Gastroesophageal sphincter (tissue), 4 donors: ENCODE data around the gene FBXO31. TPM values are rescaled to one million over a fixed set of nuclear protein-coding genes. Genes with fewer than 3 reads are reported as not detected.

Source experiments
- ATAC-seq: fragments of 150-250 bp; one replicate; pipeline ENCODE4 v1.9.1; 2016; ENCODE audit warnings: mild to moderate bottlenecking, moderate library complexity
- H3K27ac ChIP-seq, 4 donors: fragments of 200-600 bp; sonication (generic) in 3 of 4; 1 replicate in 3 of 4; 2 replicates in 1 of 4; pipeline ENCODE4 v1.5.1; 2016 to 2019
- H3K27me3 ChIP-seq: fragments of 200-600 bp; sonication (generic); one replicate; pipeline ENCODE4 v1.5.1; 2019
- H3K36me3 ChIP-seq, 2 donors: fragments of 200-600 bp; sonication (generic); one replicate each; pipeline ENCODE4 v1.5.1; 2019; ENCODE audit warnings: control low read depth in 1 of 2
- H3K4me1 ChIP-seq, 3 donors: fragments of 200-600 bp; sonication (generic); 1 replicate in 2 of 3; 2 replicates in 1 of 3; pipeline ENCODE4 v1.5.1; 2016 to 2019; ENCODE audit warnings: control low read depth in 2 of 3
- H3K4me3 ChIP-seq, 2 donors: fragments of 200-600 bp; sonication (generic); one replicate each; pipeline ENCODE4 v1.5.1; 2019; ENCODE audit warnings: mild to moderate bottlenecking in 1 of 2, moderate library complexity in 1 of 2
- H3K9me3 ChIP-seq, 3 donors: fragments of 200-600 bp; sonication (generic); one replicate each; pipeline ENCODE4 v1.5.1; 2017 to 2019; ENCODE audit warnings: control low read depth in 2 of 3
- EP300 ChIP-seq: sonication (generic); formaldehyde crosslinking; IDR thresholded peaks from one replicate; pipeline ENCODE4 v1.6.1; 2017; ENCODE audit warnings: antibody characterized with exemption, mild to moderate bottlenecking
- POLR2A ChIP-seq, 2 donors: fragments of 450-650 bp; IDR thresholded peaks; one replicate each; pipeline ENCODE4 v1.6.1; 2017; ENCODE audit warnings: antibody characterized with exemption in 2 of 2, mild to moderate bottlenecking in 2 of 2, moderate library complexity in 1 of 2
- POLR2AphosphoS5 ChIP-seq: sonication (generic); formaldehyde crosslinking; IDR thresholded peaks from one replicate; pipeline ENCODE4 v1.6.1; 2017; ENCODE audit warnings: antibody characterized with exemption
- WGBS, 2 donors: methylation state at CpG; one replicate each; pipeline ENCODE4 v1.1.5; 2018; ENCODE audit warnings: low coverage in 1 of 2; 5-methylcytosine and 5-hydroxymethylcytosine counted together
- total RNA-seq, 4 donors: library from RNA; depleted of rRNA; stranded (reverse); fragments of >200 nt; gene quantifications; one replicate each; pipeline ENCODE4 v1.1.0, GENCODE V29; 2016
- TF ChIP-seq, protein P1 (sequence below), 4 experiments: fragments of 200-600 bp in 2 of 4; fragments of 450-650 bp in 2 of 4; sonication (generic) in 1 of 4; IDR thresholded peaks; one replicate each; pipeline ENCODE4 v1.5.1; 2017 to 2019; ENCODE audit warnings: antibody characterized with exemption in 4 of 4, mild to moderate bottlenecking in 2 of 4, moderate library complexity in 2 of 4

The FBXO31 gene
- total RNA-seq, 4 donors from 2014 or later, result 69.2 to 141 (median 85.1) TPM

DNA sequence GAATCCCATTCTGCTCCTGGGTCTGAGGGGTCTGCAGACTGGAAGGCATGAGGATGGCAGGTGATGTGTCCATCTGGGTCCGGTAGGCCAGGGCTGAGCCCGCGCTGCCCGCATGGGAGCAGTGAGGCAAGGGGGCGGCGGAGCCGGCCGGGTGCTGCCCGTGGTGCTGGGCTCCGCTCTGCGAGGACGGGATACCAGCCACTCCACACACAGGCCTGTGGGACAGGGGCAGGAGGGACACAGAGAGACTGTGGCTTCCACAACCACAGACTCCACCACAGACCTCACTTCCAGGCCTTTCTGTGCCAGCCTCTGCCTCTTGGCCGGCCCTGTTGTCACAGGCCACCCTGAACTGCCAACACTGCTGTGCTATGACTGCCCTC, 33.9 kb upstream of the FBXO31 start:
- no peaks in the 10 kb centered on the region for H3K27me3 ChIP-seq
- TF ChIP-seq POLR2AphosphoS5 (no peak), EP300 (no peak), POLR2A (IDR thresholded peaks at IDR 0.05) (no peak)
- TF ChIP-seq, protein P1, sequence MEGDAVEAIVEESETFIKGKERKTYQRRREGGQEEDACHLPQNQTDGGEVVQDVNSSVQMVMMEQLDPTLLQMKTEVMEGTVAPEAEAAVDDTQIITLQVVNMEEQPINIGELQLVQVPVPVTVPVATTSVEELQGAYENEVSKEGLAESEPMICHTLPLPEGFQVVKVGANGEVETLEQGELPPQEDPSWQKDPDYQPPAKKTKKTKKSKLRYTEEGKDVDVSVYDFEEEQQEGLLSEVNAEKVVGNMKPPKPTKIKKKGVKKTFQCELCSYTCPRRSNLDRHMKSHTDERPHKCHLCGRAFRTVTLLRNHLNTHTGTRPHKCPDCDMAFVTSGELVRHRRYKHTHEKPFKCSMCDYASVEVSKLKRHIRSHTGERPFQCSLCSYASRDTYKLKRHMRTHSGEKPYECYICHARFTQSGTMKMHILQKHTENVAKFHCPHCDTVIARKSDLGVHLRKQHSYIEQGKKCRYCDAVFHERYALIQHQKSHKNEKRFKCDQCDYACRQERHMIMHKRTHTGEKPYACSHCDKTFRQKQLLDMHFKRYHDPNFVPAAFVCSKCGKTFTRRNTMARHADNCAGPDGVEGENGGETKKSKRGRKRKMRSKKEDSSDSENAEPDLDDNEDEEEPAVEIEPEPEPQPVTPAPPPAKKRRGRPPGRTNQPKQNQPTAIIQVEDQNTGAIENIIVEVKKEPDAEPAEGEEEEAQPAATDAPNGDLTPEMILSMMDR (IDR thresholded peaks at IDR 0.05), result no peak
- no peak for ATAC-seq
- H3K4me3 ChIP-seq, result no peak overlapping the region
- H3K27ac ChIP-seq, result no peak overlapping the region
- peaks cover 0 to 100% of the 10 kb centered on the region in 2 donors for H3K36me3 ChIP-seq
- no peaks in the 10 kb centered on the region for H3K9me3 ChIP-seq
- H3K4me1 ChIP-seq, result peaks cover 0 to 5% (median 0%) of the 10 kb centered on the region in 3 donors
- WGBS, 2 donors, result 60% methylated on average over 1 of the region's 13 CpGs; no CpG with 5 or more reads in 1 of the 2 donors

DNA sequence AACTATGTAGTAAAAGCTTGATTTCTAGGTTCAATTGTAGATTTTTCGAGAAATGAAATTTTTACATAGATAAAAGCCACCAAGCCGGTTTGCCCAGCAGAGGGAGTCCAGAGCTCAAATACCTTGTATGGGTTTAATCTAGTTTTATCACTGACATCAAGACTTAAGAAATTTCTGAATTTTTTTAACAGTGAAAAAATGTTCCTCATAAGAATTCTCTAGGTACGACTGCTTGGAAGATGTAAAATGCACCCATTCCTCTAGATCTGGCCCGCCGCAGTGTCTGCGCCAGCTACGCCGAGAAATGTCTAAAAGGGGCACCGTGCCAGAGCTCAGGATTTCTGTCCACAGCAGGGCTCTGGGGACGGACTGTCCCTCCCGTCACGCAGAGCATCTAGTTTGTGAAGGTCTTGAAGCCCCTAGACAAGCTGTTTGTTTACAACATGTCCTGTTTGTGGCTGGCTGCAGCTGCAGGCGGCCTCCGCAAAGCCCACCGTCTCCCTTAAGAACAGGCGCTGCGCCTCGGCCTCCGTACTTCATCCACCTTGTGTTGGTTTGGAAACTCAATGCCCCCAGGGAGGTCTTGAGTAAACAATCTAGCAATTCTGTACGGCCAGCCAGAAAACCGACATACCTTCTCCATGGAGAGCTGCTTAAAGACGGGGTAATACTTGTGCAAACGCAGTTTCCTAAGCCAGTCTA, 33.4 kb upstream of the FBXO31 start:
- Histone ChIP-seq H3K27me3 (no peaks in the 10 kb centered on the region), H3K27ac (no peak overlapping the region), H3K4me1 (peaks cover 0 to 5% (median 0%) of the 10 kb centered on the region in 3 donors), H3K36me3 (peaks cover 0 to 100% of the 10 kb centered on the region in 2 donors), H3K4me3 (no peak overlapping the region), H3K9me3 (no peaks in the 10 kb centered on the region)
- TF ChIP-seq POLR2AphosphoS5, result no peak
- TF ChIP-seq, protein P1 (IDR thresholded peaks at IDR 0.05), result peak in 3 of 4 experiments; percentile 62 to 74 (median 71)
- 51 to 69% methylated on average over 4 to 14 of the region's 23 CpGs for WGBS, 2 donors
- peak; percentile 23 for ATAC-seq

DNA sequence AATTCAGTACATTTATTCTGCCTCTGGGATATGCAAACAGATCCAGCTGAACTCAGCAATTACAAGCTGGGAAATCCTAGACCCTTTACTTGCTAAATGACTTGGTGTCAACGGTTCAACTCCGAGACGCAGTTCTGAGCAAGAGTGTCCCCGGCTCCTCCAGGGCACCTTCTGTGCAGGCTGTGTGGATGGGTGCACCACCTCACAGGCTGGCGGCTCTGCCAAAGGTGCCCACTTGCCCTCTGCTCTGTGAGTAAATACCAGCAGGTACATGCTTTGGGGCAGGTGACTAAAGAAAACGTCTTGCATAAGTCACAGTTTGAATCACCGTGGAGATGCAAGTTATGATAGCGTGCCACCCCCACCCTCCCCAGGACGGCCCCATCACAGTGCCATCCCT, 31.9 kb upstream of the FBXO31 start:
- 74 to 84% methylated on average over 4 of the region's 9 CpGs for WGBS, 2 donors
- Histone ChIP-seq H3K27me3 (no peaks in the 10 kb centered on the region), H3K9me3 (no peaks in the 10 kb centered on the region), H3K4me1 (peaks cover 0 to 5% (median 0%) of the 10 kb centered on the region in 3 donors), H3K36me3 (peaks cover 0 to 100% of the 10 kb centered on the region in 2 donors), H3K4me3 (no peak overlapping the region), H3K27ac (no peak overlapping the region)
- TF ChIP-seq EP300 (no peak), POLR2A (IDR thresholded peaks at IDR 0.05) (no peak), POLR2AphosphoS5 (no peak)
- TF ChIP-seq, protein P1 (IDR thresholded peaks at IDR 0.05), result no peak
- no peak for ATAC-seq

DNA sequence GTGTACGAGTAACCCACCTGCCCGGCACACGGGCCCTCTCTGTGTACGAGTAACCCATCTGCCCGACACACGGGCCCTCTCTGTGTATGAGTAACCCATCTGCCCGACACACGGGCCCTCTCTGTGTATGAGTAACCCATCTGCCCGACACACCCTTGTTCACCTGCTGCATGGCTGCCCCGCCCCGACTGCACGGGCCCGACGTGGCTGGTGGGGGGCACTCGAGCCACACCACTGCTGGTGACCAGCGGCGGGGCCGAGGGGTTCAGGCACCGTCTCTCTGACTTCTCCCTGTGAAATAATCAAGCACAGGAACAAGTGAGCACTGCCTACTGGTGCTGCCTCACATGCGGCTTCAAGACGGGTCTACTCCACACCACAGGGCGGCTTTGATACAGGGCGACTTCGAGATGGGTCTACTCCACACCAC, 30.7 kb upstream of the FBXO31 start:
- H3K9me3 ChIP-seq, result no peaks in the 10 kb centered on the region
- ATAC-seq, result no peak
- 48 to 100% methylated on average over 1 to 3 of the region's 24 CpGs for WGBS, 2 donors
- peaks cover 0 to 5% (median 0%) of the 10 kb centered on the region in 3 donors for H3K4me1 ChIP-seq
- H3K36me3 ChIP-seq, result peaks cover 0 to 100% of the 10 kb centered on the region in 2 donors
- no peaks in the 10 kb centered on the region for H3K27me3 ChIP-seq
- no peak overlapping the region for H3K4me3 ChIP-seq
- no peak overlapping the region for H3K27ac ChIP-seq
- TF ChIP-seq EP300, result no peak
- no peak for TF ChIP-seq POLR2A (IDR thresholded peaks at IDR 0.05)
- TF ChIP-seq, protein P1 (IDR thresholded peaks at IDR 0.05), result no peak
- no peak for TF ChIP-seq POLR2AphosphoS5

DNA sequence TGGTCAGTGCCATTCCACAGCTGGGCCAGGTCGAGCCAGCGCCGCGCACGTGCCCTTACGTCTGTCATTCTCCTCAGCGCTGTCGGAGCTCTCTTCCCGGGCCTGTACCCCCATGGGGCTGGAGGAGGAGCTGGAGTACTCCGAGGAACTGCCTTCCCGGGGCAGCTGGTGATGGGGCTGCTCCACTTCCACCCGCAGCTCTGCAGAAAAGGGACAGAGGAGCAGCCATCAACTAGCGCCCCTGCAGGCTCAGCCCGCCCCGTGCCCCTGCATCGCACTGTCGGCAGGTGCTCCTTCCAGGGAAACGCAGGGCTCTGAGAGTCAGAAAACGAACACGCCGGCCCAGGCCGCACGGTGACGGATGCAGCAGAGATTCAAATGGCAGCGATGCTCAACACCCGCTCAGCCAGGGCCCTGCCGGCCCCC, 29.4 kb upstream of the FBXO31 start:
- ATAC-seq, result no peak
- TF ChIP-seq, protein P1 (IDR thresholded peaks at IDR 0.05), result no peak
- TF ChIP-seq EP300, result no peak
- no peak overlapping the region for H3K27ac ChIP-seq
- peaks cover 0 to 5% (median 0%) of the 10 kb centered on the region in 3 donors for H3K4me1 ChIP-seq
- WGBS, 2 donors, result 89% methylated on average over 14 of the region's 27 CpGs; no CpG with 5 or more reads in 1 of the 2 donors
- H3K36me3 ChIP-seq, result peaks cover 0 to 99% of the 10 kb centered on the region in 2 donors
- H3K27me3 ChIP-seq, result no peaks in the 10 kb centered on the region
- no peaks in the 10 kb centered on the region for H3K9me3 ChIP-seq
- no peak overlapping the region for H3K4me3 ChIP-seq
